Erythroblast (primary cell): ENCODE measurements around the gene NHLRC2.

Experiments
- GATA1 ChIP-seq: IDR thresholded peaks from 2 replicates; pipeline ENCODE4 v1.6.1; 2011; ENCODE audit warnings: low read depth, mild to moderate bottlenecking, control low read depth, low read length, moderate library complexity
- POLR2A ChIP-seq: IDR thresholded peaks from 2 replicates; pipeline ENCODE4 v1.6.1; 2011; ENCODE audit warnings: mild to moderate bottlenecking, low read length

DNA sequence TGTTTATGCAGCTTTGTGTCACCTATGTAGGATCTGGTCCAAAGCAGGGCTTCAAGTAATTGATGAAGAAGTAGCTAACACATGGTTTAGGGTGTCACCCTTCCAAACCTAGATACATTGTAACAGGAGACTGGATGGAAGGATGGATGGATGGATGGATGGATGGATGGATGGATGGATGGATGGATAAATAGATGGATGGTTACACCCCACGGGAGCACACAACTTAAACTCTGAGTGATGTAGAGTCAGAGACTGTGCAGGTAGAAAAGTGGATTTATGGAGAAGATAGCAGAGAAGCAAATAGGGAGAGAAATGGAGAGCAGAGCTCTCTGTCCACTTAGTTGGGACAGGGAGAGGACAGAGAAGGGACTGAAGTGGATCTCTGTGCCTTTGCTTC lies 78.4 kb downstream of the NHLRC2 start:
- no peak for TF ChIP-seq POLR2A
- TF ChIP-seq GATA1, result no peak
